K562 (cell line): Measurements from ENCODE around the gene ZCCHC9. TPM values are rescaled to one million over a fixed set of nuclear protein-coding genes. Genes with fewer than 3 reads are reported as not detected.
"Not testable (repeated sequence)": the region's sequence is repeated elsewhere in the genome, so short reads cannot be mapped to it uniquely, and the experiment has no call there.

Source experiments
- ATAC-seq: fragments of 200-7000 bp; cut with Tn5 transposase; 3 replicates; pipeline ENCODE4 v1.9.1; 2020; ENCODE audit warnings: moderate library complexity
- BruUV-seq: library from RNA; stranded (reverse); fragments of 400-500 nt; replicated peaks from 2 replicates; lab custom pipeline; 2021; lab: Mats Ljungman, UMichigan
- CTCF ChIA-PET: fragments of 300-600 bp; formaldehyde crosslinking; extraction: SDS; loops from one replicate; lab custom pipeline; 2021; ENCODE audit warnings: low intra/inter-chr PET ratio; lab: Yijun Ruan, JAX
- POLR2A ChIA-PET: fragments of 300-600, 350-650 bp; sonication (Branson Sonifier 250); formaldehyde crosslinking; extraction: SDS; loops from one replicate; lab custom pipeline; 2021; ENCODE audit warnings: antibody characterized with exemption, inconsistent platforms; lab: Yijun Ruan, JAX
- DNase-seq, 4 experiments: peaks; one replicate each; pipeline versions ENCODE4 v3.0.0 to v3.0.0-alpha.2; 2011 to 2018; ENCODE audit warnings: low spot score in 3 of 4, mixed read lengths in 3 of 4; ENCODE audit errors: extremely low read depth in 1 of 4
- FAIRE-seq: peaks from 2 replicates; lab custom pipeline; 2011; peaks lifted over from hg19 to GRCh38; lab: Jason Lieb, UNC
- H2AFZ ChIP-seq: 2 replicates; pipeline ENCODE4 v1.6.0; 2011; ENCODE audit warnings: low read depth, low read length, control low read depth, inconsistent platforms
- H3K27ac ChIP-seq: fragments of 200-600 bp; 3 replicates; pipeline ENCODE4 v1.8.0; 2011; ENCODE audit warnings: low read depth, mild to moderate bottlenecking, control low read depth, inconsistent platforms, low read length, moderate library complexity, mixed read lengths; ENCODE audit errors: extremely low read depth
- H3K27me3 ChIP-seq, 2 experiments: fragments of 300-600 bp in 1 of 2; 2 replicates in 1 of 2; 3 replicates in 1 of 2; pipeline versions ENCODE4 v1.6.0 to v1.8.0; 2011; ENCODE audit warnings: inconsistent platforms in 2 of 2, low read length in 2 of 2, mild to moderate bottlenecking in 1 of 2, mixed read lengths in 1 of 2, moderate library complexity in 1 of 2; ENCODE audit not compliant: control insufficient read depth in 2 of 2, insufficient read depth in 2 of 2
- H3K36me3 ChIP-seq: fragments of 300-600 bp; 3 replicates; pipeline ENCODE4 v1.8.0; 2011; ENCODE audit warnings: mild to moderate bottlenecking, low read length, inconsistent platforms; ENCODE audit not compliant: control insufficient read depth, insufficient read depth
- H3K4me1 ChIP-seq, 2 experiments: fragments of 200-600 bp in 1 of 2; replicated peaks in 1 of 2; 2 replicates in 1 of 2; 3 replicates in 1 of 2; pipeline versions ENCODE4 v1.5.1 to v1.8.0; 2011; ENCODE audit warnings: inconsistent platforms in 2 of 2, low read length in 2 of 2, mild to moderate bottlenecking in 1 of 2, mixed read lengths in 1 of 2, moderate library complexity in 1 of 2; ENCODE audit not compliant: control insufficient read depth in 2 of 2, insufficient read depth in 2 of 2
- H3K4me2 ChIP-seq: 2 replicates; pipeline ENCODE4 v1.6.1; 2011; ENCODE audit warnings: low read length, control low read depth, inconsistent platforms, mixed read lengths; ENCODE audit not compliant: insufficient read depth
- H3K4me3 ChIP-seq: fragments of 200-600 bp; sonication (generic), shearing (Covaris generic); 2 replicates; pipeline ENCODE4 v1.5.1; 2016; ENCODE audit warnings: control low read depth, inconsistent platforms
- H3K79me2 ChIP-seq: fragments of 200-600 bp; 3 replicates; pipeline ENCODE4 v1.8.0; 2011; ENCODE audit warnings: low read length, inconsistent platforms; ENCODE audit not compliant: control insufficient read depth, insufficient read depth
- H3K9ac ChIP-seq, 2 experiments: 2 replicates each; pipeline versions ENCODE4 v1.6.0 to v1.6.1; 2011; ENCODE audit warnings: low read depth in 2 of 2, low read length in 2 of 2, control low read depth in 1 of 2, inconsistent platforms in 1 of 2, mild to moderate bottlenecking in 1 of 2, mixed read lengths in 1 of 2; ENCODE audit not compliant: insufficient read depth in 1 of 2
- H3K9me1 ChIP-seq: one replicate; pipeline ENCODE4 v1.6.0; 2011; ENCODE audit warnings: inconsistent platforms, mild to moderate bottlenecking, low read length, moderate library complexity; ENCODE audit not compliant: control insufficient read depth, insufficient read depth
- H3K9me3 ChIP-seq: replicated peaks from 2 replicates; pipeline ENCODE4 v1.5.1; 2011; ENCODE audit warnings: low read depth, low read length, inconsistent platforms; ENCODE audit not compliant: control insufficient read depth, insufficient read depth
- H4K20me1 ChIP-seq: replicated peaks from 2 replicates; pipeline ENCODE4 v1.6.1; 2011; ENCODE audit warnings: low read length, inconsistent platforms, mixed read lengths; ENCODE audit not compliant: control insufficient read depth, insufficient read depth
- ETV6 ChIP-seq, 3 experiments: fragments of 150-350 bp in 1 of 3; sonication (generic) in 1 of 3; formaldehyde crosslinking in 1 of 3; IDR thresholded peaks; 2 replicates each; pipeline versions ENCODE4 v1.6.1 to v1.8.0; 2014 to 2022; ENCODE audit warnings: borderline replicate concordance in 2 of 3, low read depth in 2 of 3, antibody characterized with exemption in 1 of 3, low read length in 1 of 3, mild to moderate bottlenecking in 1 of 3, missing genetic modification reagents in 1 of 3
- RFX7 ChIP-seq: fragments of 250-450 bp; sonication (Bioruptor Pico); IDR thresholded peaks from 2 replicates; pipeline ENCODE4 v1.5.1; 2021; ENCODE audit warnings: mild to moderate bottlenecking
- SREBF1 ChIP-seq: fragments of 150-350 bp; IDR thresholded peaks from 2 replicates; pipeline ENCODE4 v1.6.1; 2014; ENCODE audit warnings: antibody characterized with exemption, low read depth, low read length, borderline replicate concordance
- TRIM24 ChIP-seq, 2 experiments: fragments of 450-650 bp; IDR thresholded peaks; 2 replicates each; pipeline ENCODE4 v1.6.1; 2016
- ZHX1 ChIP-seq: fragments of 150-350 bp; conservative IDR thresholded peaks from 2 replicates; pipeline ENCODE4 v1.6.1; 2014; ENCODE audit warnings: low read length
- ZNF431 ChIP-seq: sonication (generic); formaldehyde crosslinking; IDR thresholded peaks from 2 replicates; pipeline ENCODE4 v1.8.0; 2022; ENCODE audit warnings: mild to moderate bottlenecking, missing genetic modification reagents
- WGBS: fragments of 100-300 bp; shearing (Covaris generic); methylation state at CpG from one replicate; pipeline ENCODE4 v1.1.6; 2016; ENCODE audit warnings: low coverage, mixed read lengths; ENCODE audit not compliant: insufficient coverage; ENCODE audit errors: missing lambda C conversion rate; 5-methylcytosine and 5-hydroxymethylcytosine counted together
- in situ Hi-C: fragments of 300-500 bp; cut with MboI; formaldehyde crosslinking; loops from 4 replicates; pipeline ENCODE4 v1.15.0; 2018; ENCODE audit warnings: inconsistent platforms, mixed read lengths
- intact Hi-C: fragments of 100-400 bp; cut with micrococcal nuclease; formaldehyde crosslinking; loops from 2 replicates; pipeline ENCODE4 v1.14.2; 2022
- polyA plus RNA-seq, 8 experiments: library from polyadenylated mRNA; depleted of rRNA in 4 of 8; stranded (reverse) in 5 of 8; unstranded in 3 of 8; fragments of >200 nt; fragmentation: Nextera tagmentation in 2 of 8; fragmentation: Illumina TruSeq in 1 of 8; extraction: Ambion mirVana in 2 of 8; extraction: Trizol in 1 of 8; gene quantifications; 2 replicates each; pipeline versions ENCODE4 v1.2.1 to v1.2.3, GENCODE V29; 2011 to 2014; ENCODE audit warnings: inconsistent platforms in 1 of 8, missing spikeins in 1 of 8
- total RNA-seq, 7 experiments: library from RNA; depleted of rRNA in 6 of 7; stranded (reverse); fragments of >200 nt in 6 of 7; fragmentation: Illumina TruSeq in 2 of 7; extraction: Trizol in 2 of 7; gene quantifications; 2 replicates each; pipeline versions ENCODE4 v1.2.1 to v1.2.3, GENCODE V29; 2011 to 2021; ENCODE audit warnings: low replicate concordance in 1 of 7

ZCCHC9 gene
- total and polyA plus RNA-seq, 9 of the 15 experiments (the other 6 are each of a cell fraction or from before 2014, with no cell fraction given): 40.3 to 95.3 (median 59.9) TPM

DNA sequence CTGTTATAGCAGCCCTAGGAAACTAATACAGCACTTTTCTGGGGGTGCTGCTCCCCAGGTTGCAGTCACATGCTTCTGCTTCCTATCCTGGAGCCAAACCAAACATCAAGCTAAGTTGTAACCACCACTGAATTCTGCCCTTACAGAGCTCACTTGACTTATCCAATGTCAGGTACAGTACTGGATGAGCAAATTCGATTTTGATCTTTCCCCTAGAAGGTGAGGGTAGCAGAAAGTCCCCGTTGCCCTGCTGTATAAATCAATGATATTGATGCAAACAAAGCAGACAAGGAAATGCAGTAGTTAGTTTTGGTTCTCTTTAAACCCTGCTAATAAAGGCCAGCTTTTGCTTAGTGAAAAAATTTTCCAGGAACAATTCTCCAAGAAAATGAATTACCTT, 36.4 kb downstream of the ZCCHC9 start (continued):
- TF ChIP-seq ZHX1: no peak
- TF ChIP-seq SREBF1: no peak
- TF ChIP-seq RFX7 (CRISPR knock-in tag): no peak
- TF ChIP-seq ETV6 (IDR thresholded peaks at IDR 0.05; ENCODE audit: borderline replicate concordance in 1 of 2, low read depth in 2 of 2, low read length in 1 of 2): no peak
- no peak for TF ChIP-seq ETV6 (CRISPR knock-in tag; IDR thresholded peaks at IDR 0.05; ENCODE audit: borderline replicate concordance)

DNA sequence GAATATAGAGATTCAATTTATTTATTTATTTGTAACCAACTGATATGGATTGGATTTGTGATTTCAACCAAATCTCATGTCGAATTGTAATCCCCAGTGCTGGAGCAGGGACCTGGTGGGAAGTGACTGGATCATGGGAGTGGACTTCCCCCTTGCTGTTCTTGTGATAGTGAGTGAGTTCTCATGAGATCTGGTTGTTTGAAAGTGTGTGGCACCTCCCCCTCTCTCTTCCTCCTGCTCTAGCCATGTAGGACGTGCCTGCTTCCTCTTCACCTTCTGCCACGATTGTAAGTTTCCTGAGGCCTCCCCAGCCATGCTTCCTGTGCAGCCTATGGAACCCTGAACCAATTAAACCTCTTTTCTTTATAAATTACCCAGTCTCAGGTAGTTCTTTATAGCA, 36.8 kb downstream of the ZCCHC9 start:
- WGBS: 3% methylated on average over 3 of the region's 3 CpGs
- H3K9ac ChIP-seq, POLR2A ChIA-PET, DNase-seq, H3K9me1 ChIP-seq, H3K27ac ChIP-seq, intact Hi-C loops, in situ Hi-C loops, H3K9me3 ChIP-seq, CTCF ChIA-PET, H3K4me1 ChIP-seq, FAIRE-seq, H3K36me3 ChIP-seq, H4K20me1 ChIP-seq, ATAC-seq, BruUV-seq, H3K79me2 ChIP-seq, H3K4me2 ChIP-seq, H2AFZ ChIP-seq, H3K4me3 ChIP-seq: not testable (repeated sequence)
- peaks cover 0 to 13% of the 10 kb centered on the region in 2 experiments; a peak in 2 of 5 replicates for H3K27me3 ChIP-seq
- TF ChIP-seq TRIM24 (IDR thresholded peaks at IDR 0.05) (0 out of 4 replicates have a peak, but pooled peaks of 1 of the 2 experiments have one; percentile 13), ZNF431 (peak; percentile 82; the same call in 1 of the 2 replicates)
